H1 (cell line): ENCODE measurements around the gene RABGGTA. TPM values are rescaled to one million over a fixed set of nuclear protein-coding genes. Genes with fewer than 3 reads are reported as not detected.

Source experiments
- CTCF ChIA-PET: fragments of 300-600 bp; sonication (Branson Sonifier 250); formaldehyde crosslinking; loops from one replicate; lab custom pipeline; 2021; ENCODE audit not compliant: partially characterized antibody; lab: Charles Lee
- POLR2A ChIA-PET: fragments of 300-600 bp; sonication (Branson Sonifier 250); formaldehyde crosslinking; loops from one replicate; lab custom pipeline; 2021; ENCODE audit warnings: inconsistent platforms; ENCODE audit not compliant: partially characterized antibody; lab: Charles Lee
- DNase-seq, 2 experiments: peaks; one replicate each; pipeline versions ENCODE4 v3.0.0 to v3.0.0-alpha.2; 2010 to 2022; ENCODE audit warnings: low spot score in 2 of 2, low read depth in 1 of 2, mixed read lengths in 1 of 2
- FAIRE-seq: peaks from 2 replicates; lab custom pipeline; 2011; peaks lifted over from hg19 to GRCh38; lab: Jason Lieb, UNC
- H2AFZ ChIP-seq: 2 replicates; pipeline ENCODE4 v1.8.1; 2012; ENCODE audit warnings: low read length, inconsistent platforms
- H2AK5ac ChIP-seq: 2 replicates; pipeline ENCODE4 v1.6.1; 2013; ENCODE audit warnings: low read depth, low read length
- H2BK120ac ChIP-seq: replicated peaks from 2 replicates; pipeline ENCODE3; 2013; ENCODE audit warnings: low read depth, low read length, inconsistent platforms
- H2BK12ac ChIP-seq: 2 replicates; pipeline ENCODE4 v1.6.1; 2013; ENCODE audit warnings: low read depth, low read length
- H2BK15ac ChIP-seq: 2 replicates; pipeline ENCODE4 v1.6.1; 2013; ENCODE audit warnings: low read length
- H2BK20ac ChIP-seq: 2 replicates; pipeline ENCODE4 v1.6.1; 2013; ENCODE audit warnings: low read length
- H2BK5ac ChIP-seq: 2 replicates; pipeline ENCODE4 v1.6.1; 2013; ENCODE audit warnings: low read depth, low read length
- H3K14ac ChIP-seq: 2 replicates; pipeline ENCODE4 v1.6.1; 2013; ENCODE audit warnings: inconsistent platforms; ENCODE audit not compliant: insufficient read length
- H3K18ac ChIP-seq: 2 replicates; pipeline ENCODE4 v1.6.1; 2013; ENCODE audit warnings: low read length; ENCODE audit errors: extremely low read depth
- H3K23ac ChIP-seq: 2 replicates; pipeline ENCODE4 v1.6.1; 2013; ENCODE audit warnings: inconsistent platforms; ENCODE audit not compliant: insufficient read length
- H3K23me2 ChIP-seq: 2 replicates; pipeline ENCODE4 v1.6.1; 2013; ENCODE audit warnings: low read depth, low read length
- H3K27ac ChIP-seq: 2 replicates; pipeline ENCODE4 v1.6.1; 2011; ENCODE audit warnings: low read depth, low read length, inconsistent platforms
- H3K27me3 ChIP-seq, 4 experiments: replicated peaks in 1 of 4; 1 replicate in 1 of 4; 2 replicates in 3 of 4; pipeline versions ENCODE4 v1.6.1 to v1.8.1; 2011 to 2013; ENCODE audit warnings: low read length in 3 of 4, mild to moderate bottlenecking in 3 of 4, inconsistent platforms in 2 of 4, mixed read lengths in 2 of 4, moderate library complexity in 1 of 4; ENCODE audit not compliant: control insufficient read depth in 3 of 4, insufficient read depth in 3 of 4; ENCODE audit errors: extremely low read depth in 1 of 4
- H3K36me3 ChIP-seq, 4 experiments: 2 replicates each; pipeline versions ENCODE4 v1.6.1 to v1.8.1; 2011 to 2013; ENCODE audit warnings: mild to moderate bottlenecking in 4 of 4, low read length in 3 of 4, moderate library complexity in 2 of 4, control low read depth in 1 of 4, inconsistent platforms in 1 of 4; ENCODE audit not compliant: insufficient read depth in 4 of 4, control insufficient read depth in 2 of 4
- H3K4ac ChIP-seq: replicated peaks from 2 replicates; pipeline ENCODE3; 2013; ENCODE audit warnings: low read length, low read depth, mixed read lengths, inconsistent platforms; ENCODE audit not compliant: insufficient read length
- H3K4me1 ChIP-seq, 4 experiments: replicated peaks in 1 of 4; 1 replicate in 1 of 4; 2 replicates in 3 of 4; pipeline versions ENCODE4 v1.6.1 to v1.8.1; 2011 to 2013; ENCODE audit warnings: low read length in 3 of 4, inconsistent platforms in 2 of 4, mixed read lengths in 1 of 4; ENCODE audit not compliant: insufficient read depth in 4 of 4, control insufficient read depth in 3 of 4
- H3K4me2 ChIP-seq, 2 experiments: 2 replicates each; pipeline versions ENCODE4 v1.6.1 to v1.8.1; 2011 to 2013; ENCODE audit warnings: low read depth in 2 of 2, low read length in 2 of 2, control low read depth in 1 of 2, inconsistent platforms in 1 of 2, mild to moderate bottlenecking in 1 of 2; ENCODE audit not compliant: insufficient read depth in 1 of 2
- H3K4me3 ChIP-seq, 4 experiments: fragments of 200-600, 300-600 bp in 1 of 4; sonication (generic), shearing (Covaris generic), sonication (Bioruptor Twin) in 1 of 4; 2 replicates each; pipeline versions ENCODE4 v1.5.1 to v1.8.1; 2011 to 2016; ENCODE audit warnings: low read length in 4 of 4, low read depth in 3 of 4, control low read depth in 2 of 4, inconsistent platforms in 2 of 4, mild to moderate bottlenecking in 2 of 4, mixed read lengths in 1 of 4, moderate library complexity in 1 of 4; ENCODE audit not compliant: insufficient read depth in 2 of 4; ENCODE audit errors: extremely low read depth in 1 of 4
- H3K56ac ChIP-seq: replicated peaks from 2 replicates; pipeline ENCODE3; 2013; ENCODE audit warnings: low read depth, mild to moderate bottlenecking, mixed read lengths, low read length, inconsistent platforms; ENCODE audit not compliant: insufficient read length
- H3K79me1 ChIP-seq: 2 replicates; pipeline ENCODE4 v1.6.1; 2013; ENCODE audit warnings: low read depth, low read length, control low read depth
- H3K79me2 ChIP-seq, 2 experiments: 2 replicates each; pipeline versions ENCODE4 v1.6.1 to v1.8.1; 2012 to 2013; ENCODE audit warnings: low read length in 2 of 2, mild to moderate bottlenecking in 2 of 2, inconsistent platforms in 1 of 2; ENCODE audit not compliant: insufficient read depth in 2 of 2, control insufficient read depth in 1 of 2
- H3K9ac ChIP-seq, 4 experiments: replicated peaks in 1 of 4; 1 replicate in 1 of 4; 2 replicates in 3 of 4; pipeline versions ENCODE4 v1.6.1 to v1.8.1; 2011 to 2013; ENCODE audit warnings: low read depth in 3 of 4, low read length in 3 of 4, control low read depth in 2 of 4, mild to moderate bottlenecking in 2 of 4, moderate library complexity in 2 of 4, inconsistent platforms in 1 of 4; ENCODE audit errors: extremely low read depth in 1 of 4
- H3K9me3 ChIP-seq, 2 experiments: 2 replicates each; pipeline versions ENCODE4 v1.6.1 to v1.8.1; 2012 to 2013; ENCODE audit warnings: mild to moderate bottlenecking in 2 of 2, moderate library complexity in 2 of 2, control low read depth in 1 of 2, inconsistent platforms in 1 of 2, low read depth in 1 of 2, low read length in 1 of 2, mixed read lengths in 1 of 2; ENCODE audit not compliant: insufficient read depth in 2 of 2
- H4K20me1 ChIP-seq, 2 experiments: replicated peaks in 1 of 2; 2 replicates each; pipeline versions ENCODE3 to v1.8.1; 2011 to 2013; ENCODE audit warnings: inconsistent platforms in 2 of 2, low read length in 2 of 2, mild to moderate bottlenecking in 1 of 2; ENCODE audit not compliant: insufficient read depth in 2 of 2, control insufficient read depth in 1 of 2
- H4K5ac ChIP-seq: 2 replicates; pipeline ENCODE4 v1.6.1; 2013; ENCODE audit warnings: low read length, low read depth, mixed read lengths, inconsistent platforms; ENCODE audit not compliant: insufficient read length
- H4K8ac ChIP-seq: 2 replicates; pipeline ENCODE4 v1.8.0; 2013; ENCODE audit warnings: mild to moderate bottlenecking, moderate library complexity, low read length, inconsistent platforms; ENCODE audit not compliant: insufficient read depth; ENCODE audit errors: extremely low read depth
- H4K91ac ChIP-seq: replicated peaks from 2 replicates; pipeline ENCODE3; 2013; ENCODE audit warnings: low read length, mixed read lengths, inconsistent platforms; ENCODE audit not compliant: insufficient read length
- CBX8 ChIP-seq: fragments of 300-800, 300-1000 bp; sonication (generic); IDR thresholded peaks from 2 replicates; pipeline ENCODE4 v1.7.1; 2016; ENCODE audit warnings: low read depth, low read length, borderline replicate concordance
- CEBPB ChIP-seq: IDR thresholded peaks from 2 replicates; pipeline ENCODE4 v1.6.1; 2012; ENCODE audit warnings: low read depth, low read length
- CHD2 ChIP-seq: IDR thresholded peaks from 2 replicates; pipeline ENCODE4 v1.6.1; 2012; ENCODE audit warnings: low read length, improper control_type of control experiment
- CTBP2 ChIP-seq: IDR thresholded peaks from 2 replicates; pipeline ENCODE4 v1.7.0; 2011; ENCODE audit warnings: borderline replicate concordance, mild to moderate bottlenecking, moderate library complexity, mixed read lengths, low read length; ENCODE audit not compliant: insufficient read depth, insufficient read length
- JUND ChIP-seq: IDR thresholded peaks from 2 replicates; pipeline ENCODE4 v1.6.1; 2011; ENCODE audit warnings: mild to moderate bottlenecking, improper control_type of control experiment, low read length
- POU5F1 ChIP-seq: IDR thresholded peaks from 2 replicates; pipeline ENCODE4 v1.6.1; 2011; ENCODE audit warnings: low read depth, mild to moderate bottlenecking, low read length, moderate library complexity
- RBBP5 ChIP-seq: IDR thresholded peaks from 2 replicates; pipeline ENCODE4 v1.7.1; 2012; ENCODE audit warnings: low read depth, mild to moderate bottlenecking, inconsistent platforms, low read length, moderate library complexity, borderline replicate concordance
- SP1 ChIP-seq: IDR thresholded peaks from 2 replicates; pipeline ENCODE4 v1.6.1; 2011; ENCODE audit warnings: low read depth, low read length
- WGBS, 2 experiments: shearing (Covaris generic) in 1 of 2; methylation state at CpG; one replicate each; pipeline versions ENCODE4 v1.1.6 to v1.1.7; 2013 to 2015; ENCODE audit warnings: low lambda C conversion rate in 2 of 2, mixed read lengths in 2 of 2, inconsistent platforms in 1 of 2, low coverage in 1 of 2, missing lambda C conversion rate in 1 of 2; ENCODE audit not compliant: insufficient replicate concordance in 2 of 2, insufficient coverage in 1 of 2, insufficient read length in 1 of 2; ENCODE audit errors: extremely low coverage in 1 of 2, missing lambda C conversion rate in 1 of 2; 5-methylcytosine and 5-hydroxymethylcytosine counted together
- polyA plus RNA-seq, 7 experiments: library from polyadenylated mRNA; depleted of rRNA in 3 of 7; stranded (reverse) in 5 of 7; unstranded in 2 of 7; fragments of >200 nt in 5 of 7; fragments of 200-250 nt in 2 of 7; gene quantifications; 1 replicate in 5 of 7; 2 replicates in 1 of 7; 4 replicates in 1 of 7; pipeline versions ENCODE4 v1.2.1 to v1.2.3, GENCODE V29; 2011 to 2013; ENCODE audit warnings: missing spikeins in 2 of 7, mixed read lengths in 2 of 7
- total RNA-seq: library from RNA; stranded (reverse); fragmentation: NEBNext Ultra II Directional; extraction: Animal tissue kit (Norgen Biotek cat#: 25700); gene quantifications from 2 replicates; pipeline ENCODE4 v1.2.1, GENCODE V29; 2021

Gene RABGGTA
- total and polyA plus RNA-seq, 2 of the 8 experiments (the other 6 are each of a cell fraction or from before 2014, with no cell fraction given), result 16.0 to 49.8 TPM

GRCh38 chr14:24280797-24281460, 9.5 kb upstream of the RABGGTA start:
- FAIRE-seq (no peak), DNase-seq (no peak)
- Histone ChIP-seq H3K56ac (no peak overlapping the region), H4K8ac (peak overlapping the region; percentile 71; the same call in 1 of the 2 replicates), H3K23ac (no peak overlapping the region), H2BK120ac (no peak overlapping the region), H3K4ac (no peak overlapping the region), H2BK5ac (no peak overlapping the region), H2BK12ac (no peak overlapping the region), H3K27ac (no peak overlapping the region), H3K9ac (no peak overlapping the region), H3K79me2 (no peaks in the 10 kb centered on the region), H3K9me3 (no peaks in the 10 kb centered on the region), H4K5ac (no peak overlapping the region), H2BK20ac (no peak overlapping the region), H2AFZ (no peak overlapping the region), H3K4me2 (no peak overlapping the region), H3K23me2 (no peaks in the 10 kb centered on the region), H4K91ac (no peak overlapping the region), H3K27me3 (no peaks in the 10 kb centered on the region), H3K18ac (no peak overlapping the region), H3K36me3 (no peaks in the 10 kb centered on the region), H2AK5ac (no peak overlapping the region), H3K79me1 (no peaks in the 10 kb centered on the region; the same call in 1 of the 2 replicates), H3K4me3 (no peak overlapping the region), H3K14ac (no peak overlapping the region), H4K20me1 (peaks cover 0 to 3% of the 10 kb centered on the region in 2 experiments), H3K4me1 (no peaks in the 10 kb centered on the region), H2BK15ac (no peak overlapping the region)
- POLR2A ChIA-PET, result interaction anchor here (0.9 to 3.8 kb wide), 10 partner anchors 9 to 68 kb away, joined by 3 to 25 read pairs (median 3); partner anchors contain the start of genes CHMP4A and RABGGTA
- 87% methylated on average over 6 of the region's 6 CpGs; no CpG with 5 or more reads in 1 of the 2 experiments for WGBS, 2 experiments
- CTCF ChIA-PET, result interaction anchor here (0.6 to 11.5 kb wide), 14 partner anchors 9 to 61 kb away, joined by 3 to 137 read pairs (median 8); partner anchors contain the start of genes CIDEB, DHRS1, LTB4R2 and NOP9
- TF ChIP-seq CHD2 (no peak), CTBP2 (no peak), CEBPB (no peak), CBX8 (no peak), JUND (no peak), RBBP5 (no peak), SP1 (no peak), POU5F1 (no peak)
